HUES64 (cell line): ENCODE results near the gene MICA.
A peak's percentile ranks its signal among the peaks of the same experiment; 100 is the strongest.
"Not testable (repeated sequence)": the region's sequence is repeated elsewhere in the genome, so short reads cannot be mapped to it uniquely, and the experiment has no call there.

ENCODE experiments used
- H3K27ac ChIP-seq: 2 replicates; pipeline ENCODE4 v1.7.0; 2013; ENCODE audit warnings: low read depth, low read length, inconsistent platforms
- H3K27me3 ChIP-seq: 2 replicates; pipeline ENCODE4 v1.6.1; 2013; ENCODE audit warnings: mild to moderate bottlenecking, low read length; ENCODE audit not compliant: insufficient read depth
- H3K36me3 ChIP-seq: 2 replicates; pipeline ENCODE4 v1.6.1; 2013; ENCODE audit warnings: mild to moderate bottlenecking, low read length; ENCODE audit not compliant: insufficient read depth
- H3K4me1 ChIP-seq: 2 replicates; pipeline ENCODE4 v1.6.1; 2013; ENCODE audit warnings: mild to moderate bottlenecking, low read length, moderate library complexity; ENCODE audit not compliant: insufficient read depth
- H3K4me3 ChIP-seq: 2 replicates; pipeline ENCODE4 v1.5.1; 2013; ENCODE audit warnings: mild to moderate bottlenecking, low read length, moderate library complexity
- H3K9ac ChIP-seq: 2 replicates; pipeline ENCODE4 v1.6.1; 2013; ENCODE audit warnings: mild to moderate bottlenecking, low read depth, low read length
- H3K9me3 ChIP-seq: 2 replicates; pipeline ENCODE4 v1.6.1; 2013; ENCODE audit warnings: low read depth, low read length; ENCODE audit not compliant: insufficient read depth
- WGBS: fragments of 150-250, 120-280 bp; methylation state at CpG from one replicate; pipeline ENCODE4 v1.1.7; 2013; ENCODE audit warnings: missing lambda C conversion rate; 5-methylcytosine and 5-hydroxymethylcytosine counted together

The MICA gene

DNA sequence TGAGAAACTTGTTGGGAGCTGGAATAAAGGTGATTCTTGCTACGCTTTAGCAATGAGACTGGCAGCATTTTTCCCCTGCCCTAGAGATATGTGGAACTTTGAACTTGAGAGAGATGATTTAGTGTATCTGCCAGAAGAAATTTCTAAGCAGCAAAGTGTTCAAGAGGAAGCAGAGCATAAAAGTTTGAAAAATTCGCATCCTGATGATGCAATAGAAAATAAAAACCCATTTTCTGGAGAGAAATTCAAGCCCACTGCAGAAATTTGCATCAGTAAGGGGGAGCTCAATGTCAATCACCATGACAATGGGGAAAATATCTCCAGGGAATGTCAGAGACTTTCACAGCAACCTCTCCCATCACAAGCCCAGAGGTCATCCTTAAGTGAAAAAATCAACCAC is 35.3 kb downstream of the MICA start:
- H3K27me3 ChIP-seq, result peaks cover 12% of the 10 kb centered on the region
- H3K4me1 ChIP-seq, result peaks cover 3% of the 10 kb centered on the region
- no peaks in the 10 kb centered on the region for H3K36me3 ChIP-seq
- no peak overlapping the region for H3K4me3 ChIP-seq
- peaks cover 22% of the 10 kb centered on the region for H3K9me3 ChIP-seq
- H3K9ac ChIP-seq, result no peak overlapping the region
- H3K27ac ChIP-seq, result no peak overlapping the region
- 92% methylated on average over 2 of the region's 2 CpGs for WGBS

GRCh38 chr6:31441365-31442267 is 38.2 kb downstream of the MICA start:
- Histone ChIP-seq H3K27me3 (peaks cover 15% of the 10 kb centered on the region), H3K4me1 (peaks cover 3% of the 10 kb centered on the region), H3K27ac (no peak overlapping the region), H3K4me3 (no peak overlapping the region), H3K36me3 (no peaks in the 10 kb centered on the region), H3K9ac (no peak overlapping the region), H3K9me3 (peaks cover 22% of the 10 kb centered on the region)
- WGBS, result 35% methylated on average over 28 of the region's 28 CpGs

- 96% methylated on average over 2 of the region's 4 CpGs for WGBS
Observed at GRCh38 chr6:31446481-31446880, 43.1 kb downstream of the MICA start.

DNA sequence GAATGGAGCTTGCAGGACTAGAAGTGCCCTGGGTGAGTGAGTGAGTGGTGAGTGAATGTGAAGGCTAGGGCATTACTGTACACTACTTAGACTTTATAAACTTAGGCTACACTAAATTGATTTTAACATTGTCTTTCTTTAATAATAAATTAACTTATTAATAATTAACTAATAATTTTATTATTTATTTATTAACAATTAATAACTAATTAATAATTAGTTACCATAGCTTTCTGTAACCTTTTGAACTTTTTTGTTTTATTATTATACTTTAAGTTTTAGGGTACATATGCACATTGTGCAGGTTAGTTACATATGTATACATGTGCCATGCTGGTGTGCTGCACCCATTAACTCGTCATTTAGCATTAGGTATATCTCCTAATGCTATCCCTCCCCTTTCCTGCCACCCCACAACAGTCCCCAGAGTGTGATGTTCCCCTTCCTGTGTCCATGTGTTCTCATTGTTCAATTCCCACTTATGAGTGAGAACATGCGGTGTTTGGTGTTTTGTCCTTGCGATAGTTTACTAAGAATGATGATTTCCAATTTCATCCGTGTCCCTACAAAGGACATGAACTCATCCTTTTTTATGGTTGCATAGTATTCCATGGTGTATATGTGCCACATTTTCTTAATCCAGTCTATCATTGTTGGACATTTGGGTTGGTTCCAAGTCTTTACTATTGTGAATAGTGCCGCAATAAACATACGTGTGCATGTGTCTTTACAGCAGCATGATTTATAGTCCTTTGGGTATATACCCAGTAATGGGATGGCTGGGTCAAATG is 43.8 kb downstream of the MICA start:
- not testable (repeated sequence) for H3K4me1 ChIP-seq, H3K36me3 ChIP-seq, H3K9ac ChIP-seq, H3K27ac ChIP-seq, H3K27me3 ChIP-seq, H3K9me3 ChIP-seq, H3K4me3 ChIP-seq
- 94% methylated on average over 4 of the region's 6 CpGs for WGBS

More at GRCh38 chr6:31446481-31446880, 43.1 kb downstream of the MICA start:
- Histone ChIP-seq H3K9ac (no peak overlapping the region), H3K27me3 (peaks cover 7% of the 10 kb centered on the region), H3K4me3 (no peak overlapping the region), H3K27ac (no peak overlapping the region), H3K9me3 (no peaks in the 10 kb centered on the region), H3K4me1 (peaks cover 3% of the 10 kb centered on the region), H3K36me3 (no peaks in the 10 kb centered on the region)

DNA sequence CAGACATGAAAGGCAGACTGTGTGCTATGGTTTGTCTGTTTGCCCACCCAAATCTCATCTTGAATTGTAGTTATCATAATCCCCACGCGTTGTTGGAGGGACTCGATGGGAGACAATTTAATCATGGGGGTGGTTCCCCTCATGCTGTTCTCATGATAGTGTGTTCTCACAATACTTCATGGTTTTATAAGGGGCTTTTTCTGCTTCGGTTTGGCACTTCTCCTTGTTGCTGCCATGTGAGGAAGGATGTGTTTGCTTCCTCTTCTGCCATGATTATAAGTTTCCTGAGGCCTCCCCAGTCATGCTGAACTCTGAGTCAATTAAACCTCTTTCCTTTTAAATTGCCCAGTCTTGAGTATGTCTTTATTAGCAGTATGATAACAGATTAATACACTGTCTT is 47.4 kb downstream of the MICA start:
- H3K27ac ChIP-seq, result no peak overlapping the region
- no peaks in the 10 kb centered on the region for H3K4me1 ChIP-seq
- H3K27me3 ChIP-seq, result 0 out of 2 replicates have a peak, but pooled peaks cover 3% of the 10 kb centered on the region
- no peaks in the 10 kb centered on the region for H3K36me3 ChIP-seq
- H3K4me3 ChIP-seq, result no peak overlapping the region
- H3K9me3 ChIP-seq, result 0 out of 2 replicates have a peak, but pooled peaks cover 8% of the 10 kb centered on the region
- H3K9ac ChIP-seq, result no peak overlapping the region
- WGBS, result 92% methylated on average over 4 of the region's 4 CpGs

- Histone ChIP-seq H3K9me3 (0 out of 2 replicates have a peak, but pooled peaks cover 8% of the 10 kb centered on the region), H3K36me3 (no peaks in the 10 kb centered on the region), H3K4me1 (no peaks in the 10 kb centered on the region), H3K27me3 (0 out of 2 replicates have a peak, but pooled peaks cover 3% of the 10 kb centered on the region), H3K27ac (no peak overlapping the region), H3K9ac (no peak overlapping the region), H3K4me3 (no peak overlapping the region)
Observed at GRCh38 chr6:31452859-31453258, 49.5 kb downstream of the MICA start.

DNA sequence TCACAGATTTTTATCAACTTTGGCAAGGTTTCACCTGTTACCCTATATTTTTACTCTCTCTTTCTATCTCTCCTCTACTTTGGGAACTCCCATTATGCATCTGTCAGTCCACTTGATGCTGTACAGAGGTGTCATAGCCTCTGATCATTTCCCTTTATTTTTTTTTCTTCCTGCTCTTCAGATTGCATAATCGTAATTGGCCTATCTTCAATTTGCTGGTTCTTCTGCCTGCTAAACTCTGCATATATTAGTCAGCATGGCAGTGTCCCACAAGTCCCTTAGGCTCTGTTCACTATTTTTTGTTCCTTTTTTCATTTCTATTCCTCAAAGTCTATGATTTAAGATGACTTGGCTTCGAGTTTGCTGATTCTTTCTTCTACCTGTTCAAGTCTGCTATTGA is 49.9 kb downstream of the MICA start:
- no peak overlapping the region for H3K4me3 ChIP-seq

DNA sequence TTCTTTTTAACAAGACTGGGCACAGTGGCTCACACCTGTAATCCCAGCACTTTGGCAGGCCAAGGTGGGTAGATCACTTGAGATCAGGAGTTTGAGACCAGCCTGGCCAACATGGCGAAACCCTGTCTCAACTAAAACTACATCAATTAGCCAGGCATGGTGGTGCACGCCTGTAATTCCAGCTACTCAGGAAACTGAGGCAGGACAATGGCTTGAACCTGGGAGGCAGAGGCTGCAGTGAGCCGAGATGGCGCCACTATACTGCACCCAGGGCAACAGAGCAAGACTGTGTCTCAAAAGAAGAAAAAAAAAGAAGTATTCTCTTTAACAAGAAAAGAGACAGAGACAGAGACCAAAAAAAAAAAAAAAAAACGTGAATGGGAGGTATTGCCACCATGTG is 56.5 kb downstream of the MICA start:
- not testable (repeated sequence) for H3K4me1 ChIP-seq, H3K9ac ChIP-seq, H3K4me3 ChIP-seq, H3K36me3 ChIP-seq, H3K27me3 ChIP-seq, H3K27ac ChIP-seq, H3K9me3 ChIP-seq
- 89% methylated on average over 4 of the region's 5 CpGs for WGBS

More for the DNA sequence above, 49.9 kb downstream of the MICA start:
- H3K27ac ChIP-seq, result no peak overlapping the region
- H3K36me3 ChIP-seq, result no peaks in the 10 kb centered on the region
- 0 out of 2 replicates have a peak, but pooled peaks cover 8% of the 10 kb centered on the region for H3K9me3 ChIP-seq
- 93% methylated on average over 2 of the region's 2 CpGs for WGBS
- 0 out of 2 replicates have a peak, but pooled peaks cover 3% of the 10 kb centered on the region for H3K27me3 ChIP-seq
- no peaks in the 10 kb centered on the region for H3K4me1 ChIP-seq
- H3K9ac ChIP-seq, result no peak overlapping the region

GRCh38 chr6:31460361-31461025 is 57.1 kb downstream of the MICA start:
- Histone ChIP-seq H3K4me1 (peaks cover 6% of the 10 kb centered on the region; the same call in 1 of the 2 replicates), H3K9me3 (no peaks in the 10 kb centered on the region), H3K27ac (no peak overlapping the region), H3K27me3 (peaks cover 8% of the 10 kb centered on the region; the same call in 1 of the 2 replicates), H3K4me3 (no peak overlapping the region), H3K9ac (no peak overlapping the region), H3K36me3 (no peaks in the 10 kb centered on the region)
- WGBS, result 95% methylated on average over 5 of the region's 5 CpGs

DNA sequence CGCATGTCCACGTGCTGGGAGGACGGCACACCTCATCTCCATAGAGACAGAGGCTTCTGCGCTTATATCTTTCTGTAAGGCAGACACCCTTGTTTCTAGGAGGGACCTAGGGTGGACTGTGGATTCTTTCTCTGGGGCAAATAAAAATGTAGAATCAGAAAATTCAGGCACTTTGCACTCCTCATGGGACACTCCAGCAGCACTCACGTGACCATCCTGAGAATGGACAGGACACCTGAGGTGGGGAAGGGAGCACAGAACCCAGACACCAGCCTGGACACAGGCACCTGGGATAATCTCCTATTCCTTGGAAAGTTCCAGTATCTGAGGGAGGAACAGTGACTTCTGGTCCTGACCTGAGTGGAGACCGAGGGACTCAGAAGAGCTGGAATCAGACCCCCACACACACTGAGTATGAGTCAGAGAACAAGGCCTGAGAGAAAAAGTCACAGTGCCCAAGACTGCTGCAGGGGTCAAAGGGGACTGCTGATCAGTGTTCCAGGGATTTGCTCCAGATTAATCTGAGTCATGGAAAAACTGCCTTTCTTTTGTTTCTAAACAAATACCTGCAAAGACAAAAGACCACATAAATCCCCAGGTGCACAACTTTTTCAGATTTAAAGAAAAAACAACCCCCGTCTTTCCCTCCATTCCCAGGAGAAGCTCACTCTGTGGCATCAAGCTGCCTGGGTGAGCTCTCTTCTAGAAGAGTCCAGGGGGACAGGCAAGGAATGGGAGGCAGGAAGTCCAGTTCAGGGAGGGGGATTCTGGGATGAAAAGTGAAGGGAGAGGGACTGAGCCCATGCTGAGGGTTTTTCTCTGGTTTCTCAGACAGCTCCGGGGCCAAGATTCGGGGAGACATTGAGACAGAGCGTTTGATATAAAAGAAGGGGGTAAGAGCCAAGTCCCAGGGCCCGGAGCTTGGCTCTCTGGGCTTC is 58.9 kb downstream of the MICA start:
- Histone ChIP-seq H3K4me3 (peak overlapping the region; percentile 48), H3K9ac (0 out of 2 replicates have a peak overlapping the region, but pooled peaks have one; percentile 10), H3K27ac (no peak overlapping the region), H3K4me1 (peaks cover 6% of the 10 kb centered on the region; the same call in 1 of the 2 replicates), H3K9me3 (no peaks in the 10 kb centered on the region), H3K27me3 (peaks cover 8% of the 10 kb centered on the region; the same call in 1 of the 2 replicates), H3K36me3 (no peaks in the 10 kb centered on the region)
- WGBS, result 63% methylated on average over 11 of the region's 11 CpGs
